Right lung (tissue), 5 donors: ENCODE measurements around the gene SYDE2. TPM values are rescaled to one million over a fixed set of nuclear protein-coding genes. Genes with fewer than 3 reads are reported as not detected.
A peak's percentile ranks its signal among the peaks of the same experiment; 100 is the strongest.
"Not testable (repeated sequence)": the region's sequence is repeated elsewhere in the genome, so short reads cannot be mapped to it uniquely, and the experiment has no call there.

Experiments
- DNase-seq, 2 donors: peaks; one replicate each; pipeline ENCODE4 v3.0.0-alpha.2; 2013
- polyA plus RNA-seq, 5 donors: library from polyadenylated mRNA; unstranded; fragments of 120-200 nt; gene quantifications; one replicate each; pipeline versions ENCODE4 v1.2.1 to v1.2.3, GENCODE V29; 2013; ENCODE audit warnings: inconsistent platforms in 1 of 5, low replicate concordance in 1 of 5; ENCODE audit not compliant: insufficient read length in 5 of 5, insufficient read depth in 1 of 5

SYDE2 gene
- polyA plus RNA-seq, 5 donors, result 6.2 to 15.4 (median 13.6) TPM

- DNase-seq, result no peak
Measured at GRCh38 chr1:85219853-85220610, 19.2 kb upstream of the SYDE2 start.

DNA sequence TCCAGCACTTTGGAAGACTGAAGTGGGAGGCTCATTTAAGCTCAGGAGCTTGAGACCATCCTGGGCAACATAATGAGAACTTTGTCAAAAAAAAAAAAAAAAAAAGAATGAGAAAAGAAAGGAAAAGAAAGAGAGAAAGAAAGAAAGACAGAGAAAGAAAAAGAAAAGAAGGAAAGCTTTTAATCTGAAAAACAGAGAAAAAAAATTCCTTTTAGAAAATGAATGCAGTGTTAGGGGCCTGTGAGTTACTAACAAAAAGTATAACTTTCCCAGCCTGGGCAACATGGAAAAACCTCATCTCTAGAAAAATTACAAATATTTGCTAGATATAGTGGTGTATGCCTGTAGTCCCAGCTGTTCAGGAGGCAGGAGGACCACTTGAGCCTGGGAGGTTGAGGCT, 15.9 kb upstream of the SYDE2 start:
- DNase-seq, result no peak

- no peak for DNase-seq
Measured at GRCh38 chr1:85214654-85215053, 13.8 kb upstream of the SYDE2 start.

GRCh38 chr1:85208488-85208887, 7.7 kb upstream of the SYDE2 start:
- no peak for DNase-seq

DNA sequence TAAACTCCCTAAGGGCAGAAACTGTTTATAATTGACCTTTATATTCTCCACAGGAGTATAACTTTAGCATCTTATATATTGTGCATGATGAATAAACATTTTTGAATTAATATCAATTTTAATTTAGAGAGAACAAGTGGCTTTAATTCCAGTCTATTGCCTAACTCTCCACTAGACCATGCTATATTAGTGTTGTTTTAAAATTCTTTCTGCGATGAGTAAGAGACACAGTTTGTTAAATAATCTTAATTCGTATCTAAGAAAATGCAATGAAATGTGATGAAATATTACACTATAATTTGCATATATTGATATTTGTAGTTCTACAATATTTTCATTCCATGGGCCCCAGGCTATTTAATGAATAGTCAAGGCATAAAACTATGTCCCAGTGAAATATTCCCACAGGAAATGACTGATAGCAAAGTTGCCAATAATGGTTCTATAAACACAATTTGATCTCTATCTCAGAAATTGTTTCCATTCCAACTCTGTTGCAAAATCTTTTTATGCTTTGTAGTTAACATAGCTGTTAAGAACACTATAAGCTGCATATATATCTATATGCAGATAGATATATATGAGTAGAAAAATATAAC, 2.9 kb upstream of the SYDE2 start:
- DNase-seq, result no peak

DNA sequence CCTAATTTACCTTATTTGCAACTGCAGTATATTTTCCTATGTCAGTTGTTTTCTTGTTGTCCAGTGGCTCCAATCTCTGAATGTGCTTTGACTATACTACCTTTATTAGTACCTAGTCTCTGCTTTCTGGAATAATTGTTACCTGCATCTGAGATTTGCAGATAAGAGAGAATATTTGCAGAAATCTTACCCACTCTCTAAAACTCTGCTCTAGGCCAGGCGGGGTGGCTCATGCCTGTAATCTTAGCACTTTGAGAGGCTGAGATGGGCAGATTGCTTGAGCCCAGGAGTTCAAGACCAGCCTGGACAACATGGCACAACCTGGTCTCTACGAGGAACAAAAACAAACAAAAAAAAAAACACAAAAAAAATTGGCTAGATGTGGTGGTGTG, 2.0 kb upstream of the SYDE2 start:
- DNase-seq, result no peak

DNA sequence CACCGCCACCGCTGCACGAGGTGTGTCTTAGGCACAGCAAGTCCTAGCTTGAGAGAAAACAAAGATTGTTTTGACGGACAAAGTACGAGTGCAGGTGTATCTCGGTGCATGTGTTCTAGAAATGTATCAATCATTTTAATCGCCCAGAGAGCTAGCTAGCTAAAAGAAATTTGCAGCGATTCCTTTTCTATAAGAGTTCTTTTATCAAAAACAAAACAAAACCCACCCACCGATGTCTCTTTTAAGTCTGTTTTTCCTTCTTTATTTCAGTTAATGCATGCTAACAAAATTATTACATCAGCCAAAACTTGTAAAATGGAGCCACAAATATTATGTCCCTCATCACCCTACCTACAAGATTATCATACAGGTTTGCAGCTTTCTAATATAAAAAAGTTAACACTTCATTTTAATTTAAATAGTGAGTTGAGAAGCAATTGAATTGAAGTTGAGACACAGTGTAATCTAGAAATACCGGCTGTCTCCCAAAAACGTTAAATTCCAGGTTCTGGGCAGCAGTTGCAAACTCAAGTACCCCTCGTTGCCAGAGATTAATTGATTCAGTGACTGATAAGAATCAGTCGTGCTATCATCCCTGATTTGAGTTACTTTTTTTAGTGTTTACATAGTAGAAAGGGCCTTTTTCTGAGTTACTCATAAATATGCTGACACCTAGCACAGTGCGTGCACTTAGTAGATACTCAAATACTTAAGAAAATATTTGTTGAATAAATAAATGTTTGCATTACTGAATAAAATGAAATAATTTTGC, 1.5 kb upstream of the SYDE2 start:
- no peak for DNase-seq

- peak; percentile 65 to 79 for DNase-seq
Measured at GRCh38 chr1:85201340-85202091, 700 bp upstream of the SYDE2 start.

DNA sequence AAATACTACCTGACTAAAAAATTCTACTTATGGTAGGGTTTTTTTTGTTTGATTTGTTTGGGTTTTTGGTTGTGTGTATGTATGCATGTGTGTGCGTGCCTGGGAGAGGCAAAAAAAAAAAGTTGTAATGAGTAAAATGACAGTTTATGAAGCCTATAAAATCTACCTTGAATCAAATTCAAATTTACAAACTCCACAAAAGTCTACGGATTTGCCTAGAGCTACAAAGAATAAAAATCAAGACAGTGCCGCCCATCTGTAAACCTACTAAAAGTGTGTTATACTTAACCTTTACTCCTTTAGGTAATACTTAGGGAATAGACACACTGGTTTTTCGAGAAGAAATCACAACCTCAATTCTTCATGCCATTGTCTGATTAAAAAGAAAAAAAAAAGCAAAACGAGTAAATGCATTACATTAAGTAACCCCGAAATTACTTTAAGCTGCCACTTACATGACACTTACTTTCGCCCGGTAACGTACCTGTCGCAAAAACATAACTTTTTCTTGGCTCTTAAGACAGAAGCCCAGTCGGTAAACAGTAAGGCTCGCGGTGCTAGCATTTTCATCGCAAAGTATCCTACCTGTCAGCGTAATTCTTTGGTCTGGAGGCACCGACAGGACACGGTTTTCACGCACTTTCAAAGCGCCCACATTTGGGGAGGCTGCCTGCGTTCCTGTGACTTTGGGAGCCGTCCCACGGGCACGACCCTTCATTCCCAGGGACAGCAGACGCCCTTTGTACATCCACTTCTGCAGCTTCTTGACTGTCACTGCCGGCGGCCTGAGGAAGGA, 951 bp downstream of the SYDE2 start:
- DNase-seq, result no peak

- no peak for DNase-seq
Measured at GRCh38 chr1:85198864-85199263, 2.0 kb downstream of the SYDE2 start.

DNA sequence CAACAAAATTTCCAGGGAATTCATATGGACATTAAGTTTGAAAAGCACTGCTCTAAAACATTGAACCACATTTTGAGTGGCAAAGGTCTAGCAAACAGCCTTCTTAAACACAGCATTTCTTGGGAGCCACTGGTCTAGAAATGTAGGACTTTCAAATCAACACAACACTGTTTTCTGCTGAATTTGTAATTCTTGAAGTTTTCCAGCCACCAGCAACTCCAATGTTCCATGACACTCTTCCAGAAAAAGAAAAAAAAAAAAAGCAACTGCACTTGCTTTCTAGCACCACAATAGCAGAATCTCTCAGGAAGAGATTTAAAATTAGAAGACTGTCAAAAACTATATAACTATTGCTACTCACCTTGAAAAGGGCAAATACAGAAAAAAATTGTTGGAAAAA, 4.5 kb downstream of the SYDE2 start:
- DNase-seq, result no peak

GRCh38 chr1:85195703-85196102, 5.1 kb downstream of the SYDE2 start:
- no peak for DNase-seq

DNA sequence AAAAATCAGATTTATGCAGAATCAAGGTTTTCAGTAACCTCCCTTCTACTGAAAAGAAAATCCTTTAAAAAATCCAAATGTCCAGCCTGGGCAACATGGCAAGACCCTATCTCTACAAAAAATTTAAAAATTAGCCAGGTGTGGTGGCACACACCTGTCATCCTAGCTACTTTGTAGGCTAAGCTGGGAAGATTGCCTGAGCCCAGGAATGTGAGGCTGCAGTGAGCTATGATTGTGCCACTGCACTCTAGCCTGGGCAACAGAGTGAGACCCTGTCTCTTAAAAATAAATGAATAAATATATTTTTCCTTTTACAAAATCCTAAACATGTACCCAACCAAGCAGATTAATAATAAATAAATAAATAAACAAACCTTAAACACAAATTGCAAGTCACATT, 8.7 kb downstream of the SYDE2 start:
- not testable (repeated sequence) for DNase-seq

GRCh38 chr1:85189120-85189519, 11.7 kb downstream of the SYDE2 start:
- DNase-seq, result no peak

DNA sequence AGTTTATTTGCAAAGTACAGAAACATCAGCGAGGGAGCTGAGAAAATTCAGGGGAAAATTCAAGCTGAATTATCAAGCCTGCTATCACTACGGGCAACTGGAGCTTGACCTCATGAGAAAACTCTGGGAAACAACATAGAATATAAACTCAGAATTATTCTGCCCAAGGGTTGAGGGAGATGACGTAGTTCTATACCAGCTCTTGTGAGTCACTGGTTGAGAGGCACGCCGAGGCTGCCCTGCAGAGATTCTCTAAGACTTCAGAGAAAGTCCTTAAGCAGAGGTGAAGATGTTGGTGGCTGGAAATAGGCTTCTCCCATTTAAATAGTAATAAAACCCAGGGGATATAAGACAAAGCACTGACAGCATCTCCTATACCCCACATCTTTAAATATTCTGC, 12.3 kb downstream of the SYDE2 start:
- no peak for DNase-seq

DNA sequence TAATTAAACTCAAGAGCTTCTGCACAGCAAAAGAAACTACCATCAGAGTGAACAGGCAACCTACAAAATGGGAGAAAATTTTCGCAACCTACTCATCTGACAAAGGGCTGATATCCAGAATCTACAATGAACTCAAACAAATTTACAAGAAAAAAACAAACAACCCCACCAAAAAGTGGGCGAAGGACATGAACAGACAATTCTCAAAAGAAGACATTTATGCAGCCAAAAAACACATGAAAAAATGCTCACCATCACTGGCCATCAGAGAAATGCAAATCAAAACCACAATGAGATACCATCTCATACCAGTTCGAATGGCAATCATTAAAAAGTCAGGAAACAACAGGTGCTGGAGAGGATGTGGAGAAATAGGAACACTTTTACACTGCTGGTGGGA, 13.8 kb downstream of the SYDE2 start:
- not testable (repeated sequence) for DNase-seq

- DNase-seq, result no peak
Measured at GRCh38 chr1:85184245-85184644, 16.6 kb downstream of the SYDE2 start.

- DNase-seq, result no peak
Measured at GRCh38 chr1:85182700-85183099, 18.1 kb downstream of the SYDE2 start.

GRCh38 chr1:85180869-85181268, 19.9 kb downstream of the SYDE2 start:
- DNase-seq, result no peak

DNA sequence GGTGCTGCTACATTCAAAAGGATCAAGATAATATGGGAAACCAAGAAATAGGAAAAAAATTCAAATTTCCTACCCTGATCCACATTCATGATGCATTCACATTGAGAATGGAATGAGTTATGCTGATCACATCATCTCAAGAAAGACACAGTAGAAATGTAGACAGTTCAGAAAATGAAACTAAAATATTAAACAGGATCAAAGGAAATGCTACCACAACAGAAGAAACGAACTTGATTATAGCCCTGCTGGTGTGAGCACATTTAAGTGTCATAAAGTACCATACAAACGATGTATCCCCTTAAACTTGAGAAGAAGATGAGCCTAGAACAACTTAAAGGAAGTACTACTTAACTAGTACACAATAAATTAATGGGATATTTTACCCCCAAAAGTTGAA, 21.3 kb downstream of the SYDE2 start:
- no peak for DNase-seq

DNA sequence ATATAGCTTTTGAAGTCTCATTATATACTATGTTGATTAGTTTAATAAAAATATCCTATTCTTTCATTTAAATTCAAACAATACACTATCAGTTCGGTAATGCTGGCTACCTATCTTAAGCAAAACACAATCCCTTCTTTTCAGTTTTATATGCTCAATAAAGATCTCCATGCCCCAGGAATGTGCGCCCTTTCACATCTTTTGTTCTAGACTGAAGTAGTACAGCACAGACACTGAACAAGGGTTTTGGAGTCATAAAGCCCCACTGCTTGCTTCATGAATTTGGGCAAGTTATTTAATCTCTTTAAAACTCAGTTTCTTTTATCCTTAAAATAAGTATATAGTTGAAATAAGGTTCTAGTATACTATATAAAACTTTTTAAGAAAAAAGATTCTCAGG, 22.4 kb downstream of the SYDE2 start:
- DNase-seq, result no peak
